Endothelial cell of umbilical vein (primary cell): ENCODE measurements around the gene RIPOR1. TPM values are rescaled to one million over a fixed set of nuclear protein-coding genes. Genes with fewer than 3 reads are reported as not detected.

Experiments used
- BruUV-seq: library from RNA; stranded (reverse); fragments of 400-500 nt; replicated peaks from 2 replicates; lab custom pipeline; 2021; lab: Mats Ljungman, UMichigan
- CTCF ChIA-PET: fragments of 300-600, 350-600 bp; sonication (Branson Sonifier 250); formaldehyde crosslinking; loops from one replicate; lab custom pipeline; 2021; ENCODE audit warnings: antibody characterized with exemption, inconsistent platforms; lab: Charles Lee
- POLR2A ChIA-PET: fragments of 300-600, 350-600 bp; sonication (Branson Sonifier 250); formaldehyde crosslinking; loops from one replicate; lab custom pipeline; 2021; ENCODE audit warnings: antibody characterized with exemption, inconsistent platforms; lab: Charles Lee
- DNase-seq: peaks from one replicate; pipeline ENCODE4 v3.0.0-alpha.2; 2011; ENCODE audit warnings: low read depth, low spot score
- FAIRE-seq: peaks from 2 replicates; lab custom pipeline; 2011; peaks lifted over from hg19 to GRCh38; lab: Jason Lieb, UNC
- H2AFZ ChIP-seq: 2 replicates; pipeline ENCODE4 v1.6.0; 2012; ENCODE audit warnings: low read depth, low read length, control low read depth, inconsistent platforms
- H3K27ac ChIP-seq: 2 replicates; pipeline ENCODE4 v1.5.1; 2011; ENCODE audit warnings: low read depth, mild to moderate bottlenecking, control low read depth, low read length, moderate library complexity; ENCODE audit not compliant: insufficient read depth
- H3K27me3 ChIP-seq, 2 experiments: 2 replicates each; pipeline versions ENCODE4 v1.6.0 to v1.6.1; 2011; ENCODE audit warnings: low read length in 2 of 2, mixed read lengths in 1 of 2; ENCODE audit not compliant: control insufficient read depth in 2 of 2, insufficient read depth in 2 of 2
- H3K36me3 ChIP-seq, 2 experiments: 2 replicates in 1 of 2; 3 replicates in 1 of 2; pipeline ENCODE4 v1.5.1; 2011; ENCODE audit warnings: low read length in 2 of 2, mild to moderate bottlenecking in 1 of 2, moderate library complexity in 1 of 2; ENCODE audit not compliant: control insufficient read depth in 2 of 2, insufficient read depth in 2 of 2; ENCODE audit errors: extremely low read depth in 1 of 2
- H3K4me1 ChIP-seq: 3 replicates; pipeline ENCODE4 v1.5.1; 2011; ENCODE audit warnings: mild to moderate bottlenecking, low read length; ENCODE audit not compliant: control insufficient read depth, insufficient read depth; ENCODE audit errors: extremely low read depth
- H3K4me2 ChIP-seq: 2 replicates; pipeline ENCODE4 v1.6.1; 2011; ENCODE audit warnings: low read length, control low read depth, mixed read lengths; ENCODE audit not compliant: insufficient read depth
- H3K4me3 ChIP-seq, 3 experiments: fragments of 200-600 bp in 1 of 3; sonication (generic), shearing (Covaris generic) in 1 of 3; replicated peaks in 1 of 3; 2 replicates each; pipeline ENCODE4 v1.5.1; 2011 to 2016; ENCODE audit warnings: control low read depth in 3 of 3, low read length in 3 of 3, mild to moderate bottlenecking in 2 of 3, inconsistent platforms in 1 of 3, low read depth in 1 of 3, moderate library complexity in 1 of 3; ENCODE audit not compliant: insufficient read depth in 1 of 3
- H3K79me2 ChIP-seq: 2 replicates; pipeline ENCODE4 v1.6.0; 2012; ENCODE audit warnings: low read length, inconsistent platforms; ENCODE audit not compliant: control insufficient read depth, insufficient read depth
- H3K9ac ChIP-seq: replicated peaks from 2 replicates; pipeline ENCODE3; 2011; ENCODE audit warnings: low read length, control low read depth; ENCODE audit not compliant: insufficient read depth; ENCODE audit errors: extremely low read depth
- H3K9me1 ChIP-seq: replicated peaks from 3 replicates; pipeline ENCODE4 v1.6.0; 2011; ENCODE audit warnings: mild to moderate bottlenecking, low read length; ENCODE audit not compliant: control insufficient read depth, insufficient read depth; ENCODE audit errors: extremely low read depth
- H3K9me3 ChIP-seq: replicated peaks from 2 replicates; pipeline ENCODE4 v1.5.1; 2012; ENCODE audit warnings: low read length, inconsistent platforms; ENCODE audit not compliant: control insufficient read depth, insufficient read depth
- H4K20me1 ChIP-seq: replicated peaks from 2 replicates; pipeline ENCODE3; 2011; ENCODE audit warnings: mild to moderate bottlenecking, low read length; ENCODE audit not compliant: control insufficient read depth, insufficient read depth; ENCODE audit errors: extremely low read depth
- CTCF ChIP-seq, 2 donors: IDR thresholded peaks; 1 replicate in 1 of 2; 2 replicates in 1 of 2; pipeline ENCODE4 v1.5.1; 2011; ENCODE audit warnings: low read length in 2 of 2, mild to moderate bottlenecking in 2 of 2, moderate library complexity in 2 of 2, control low read depth in 1 of 2, inconsistent platforms in 1 of 2, low read depth in 1 of 2; ENCODE audit not compliant: insufficient read depth in 1 of 2; ENCODE audit errors: extremely low read depth in 1 of 2
- EZH2 ChIP-seq: IDR thresholded peaks from 2 replicates; pipeline ENCODE4 v1.6.1; 2012; ENCODE audit warnings: borderline replicate concordance, low read depth, mild to moderate bottlenecking, moderate library complexity, low read length, inconsistent platforms; ENCODE audit not compliant: severe bottlenecking
- FOS ChIP-seq: IDR thresholded peaks from 2 replicates; pipeline ENCODE4 v1.6.1; 2011; ENCODE audit warnings: mild to moderate bottlenecking, low read length, moderate library complexity, borderline replicate concordance; ENCODE audit not compliant: insufficient read depth
- GATA2 ChIP-seq: IDR thresholded peaks from 2 replicates; pipeline ENCODE4 v1.7.0; 2011; ENCODE audit warnings: low read depth, mild to moderate bottlenecking, moderate library complexity, mixed read lengths, low read length; ENCODE audit not compliant: insufficient read length, insufficient read depth
- JUN ChIP-seq: IDR thresholded peaks from 2 replicates; pipeline ENCODE4 v1.6.1; 2011; ENCODE audit warnings: borderline replicate concordance, low read depth; ENCODE audit not compliant: insufficient read length, insufficient read depth
- MAX ChIP-seq: IDR thresholded peaks from 2 replicates; pipeline ENCODE4 v1.6.1; 2011; ENCODE audit not compliant: insufficient read depth, insufficient read length
- MYC ChIP-seq: IDR thresholded peaks from one replicate; pipeline ENCODE4 v1.6.1; 2011; ENCODE audit warnings: mild to moderate bottlenecking, low read depth, low read length
- POLR2A ChIP-seq: IDR thresholded peaks from 2 replicates; pipeline ENCODE4 v1.6.1; 2012; ENCODE audit warnings: low read depth, mild to moderate bottlenecking, control low read depth, low read length
- POLR2AphosphoS5 ChIP-seq: IDR thresholded peaks from 2 replicates; pipeline ENCODE4 v1.6.1; 2012; ENCODE audit warnings: low read depth, mild to moderate bottlenecking, control low read depth, low read length, moderate library complexity; ENCODE audit not compliant: insufficient read depth
- dilution Hi-C: fragments of 300-500 bp; cut with MboI; formaldehyde crosslinking; loops from one replicate; pipeline ENCODE4 v1.15.0; 2019; ENCODE audit warnings: low sequenced_read_pairs; ENCODE audit not compliant: extremely low pct_ligation_motif_present
- intact Hi-C: fragments of 100-400 bp; cut with micrococcal nuclease; formaldehyde crosslinking; loops from one replicate; pipeline ENCODE4 v1.10.0; 2022
- polyA plus RNA-seq, 4 experiments: library from polyadenylated mRNA; depleted of rRNA in 3 of 4; stranded (reverse) in 3 of 4; unstranded in 1 of 4; fragments of >200 nt; gene quantifications; 2 replicates each; pipeline versions ENCODE4 v1.2.1 to v1.2.3, GENCODE V29; 2011 to 2012; ENCODE audit warnings: missing spikeins in 1 of 4
- total RNA-seq: library from RNA; stranded (reverse); gene quantifications from 2 replicates; pipeline ENCODE4 v1.2.3, GENCODE V29; 2021

Gene RIPOR1
- total and polyA plus RNA-seq, 2 donors (not counting 3 experiments of a cell fraction or from before 2014, with no cell fraction given), result 45.3 to 144 TPM

- Histone ChIP-seq H3K27me3 (no peaks in the 10 kb centered on the region), H3K9me3 (no peaks in the 10 kb centered on the region), H2AFZ (no peak overlapping the region), H3K9ac (no peak overlapping the region), H3K4me2 (no peak overlapping the region), H3K36me3 (no peaks in the 10 kb centered on the region), H3K4me3 (no peak overlapping the region), H4K20me1 (no peaks in the 10 kb centered on the region), H3K9me1 (no peaks in the 10 kb centered on the region), H3K27ac (no peak overlapping the region), H3K4me1 (peaks cover 27% of the 10 kb centered on the region), H3K79me2 (no peaks in the 10 kb centered on the region)
- POLR2A ChIA-PET, result interaction anchor here (1.6 kb wide), 1 partner anchor 9 kb away, joined by 4 read pairs; no protein-coding TSS in a partner anchor
- no peak for FAIRE-seq
- CTCF ChIA-PET, result interaction anchor here (1.1 kb wide), 1 partner anchor 10 kb away, joined by 5 read pairs; the partner anchor contains the start of gene CTCF
- DNase-seq, result no peak
- dilution Hi-C loops (no loop called here), intact Hi-C loops (no loop called here)
- TF ChIP-seq CTCF (IDR thresholded peaks at IDR 0.05; ENCODE audit: extremely low read depth in 1 of 2, insufficient read depth in 1 of 2, low read depth in 1 of 2, low read length in 2 of 2) (no peak), POLR2A (no peak), MAX (no peak), MYC (no peak), EZH2 (no peak), GATA2 (no peak), JUN (no peak), FOS (no peak), POLR2AphosphoS5 (no peak)
- BruUV-seq, result no TSS peak
Observed at GRCh38 chr16:67552476-67552875, 23.8 kb downstream of the RIPOR1 start.
